HG03103 (cell line): Measurements from ENCODE around the gene FSCN2.

Source experiments
- ATAC-seq: cut with Tn5 transposase; IDR thresholded peaks from one replicate; pipeline ENCODE4 v1.9.1; 2021; ENCODE audit warnings: low read depth; ENCODE audit not compliant: unreplicated experiment

The FSCN2 gene

DNA sequence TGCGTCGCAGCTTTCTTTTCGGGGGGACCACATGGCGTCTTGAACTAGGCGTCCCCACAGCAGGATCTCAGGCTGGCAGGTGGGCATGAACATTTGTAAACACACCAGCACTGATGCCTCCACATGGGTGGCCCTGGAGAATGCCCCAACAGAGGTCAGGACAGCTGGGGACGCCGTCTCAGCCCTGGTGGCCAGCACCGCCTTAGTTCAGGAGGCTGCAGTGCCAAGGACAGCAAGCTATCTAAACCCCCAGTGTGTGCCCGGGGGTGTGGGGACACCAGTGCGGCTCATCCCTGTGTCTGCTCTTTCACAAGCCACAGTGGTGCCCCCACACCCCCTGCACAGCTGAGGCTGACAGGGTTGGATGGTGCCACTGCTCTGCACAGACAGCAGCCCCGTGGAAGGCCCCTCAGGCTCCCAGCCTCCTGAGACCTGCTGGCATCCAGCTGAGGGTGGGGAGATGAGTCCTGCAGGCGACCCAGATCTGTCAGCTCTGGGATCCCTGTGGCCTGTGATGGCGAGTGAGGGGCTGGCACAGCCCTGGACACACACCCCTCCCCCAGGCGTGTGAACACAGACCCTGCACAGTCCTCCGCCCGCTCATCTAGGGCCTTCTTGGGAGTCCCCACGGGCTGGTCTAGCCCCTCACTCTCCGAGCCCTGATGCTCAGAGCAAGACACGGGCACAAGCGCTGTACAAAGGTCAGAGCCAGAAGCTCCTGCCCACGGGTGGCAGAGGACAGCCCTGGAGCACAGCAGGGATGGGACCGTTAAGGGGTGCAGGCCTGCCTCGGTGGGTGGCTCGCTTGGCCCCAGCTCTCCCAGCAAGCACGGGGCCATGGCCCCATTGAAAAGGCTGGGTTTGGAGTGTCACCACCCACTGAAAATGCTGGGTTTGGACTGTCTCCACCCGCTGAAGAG lies 10.7 kb downstream of the FSCN2 start:
- no peak for ATAC-seq

DNA sequence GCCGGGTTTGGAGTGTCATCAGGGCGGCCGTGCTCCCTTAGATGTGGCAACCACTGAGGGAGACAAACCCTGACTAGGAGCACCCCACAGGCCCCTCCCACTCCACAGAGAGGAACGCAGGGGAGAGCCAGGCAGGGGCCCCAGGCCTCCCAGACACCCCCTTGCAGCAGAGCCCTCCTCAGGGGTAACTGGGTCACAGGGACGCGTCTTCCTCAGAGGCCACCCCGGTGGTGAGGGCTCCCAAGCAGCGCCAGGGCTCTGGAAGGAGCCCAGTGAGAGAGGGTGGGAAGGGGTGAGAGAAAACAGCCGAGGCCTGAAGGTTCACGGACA lies 11.4 kb downstream of the FSCN2 start:
- no peak for ATAC-seq

DNA sequence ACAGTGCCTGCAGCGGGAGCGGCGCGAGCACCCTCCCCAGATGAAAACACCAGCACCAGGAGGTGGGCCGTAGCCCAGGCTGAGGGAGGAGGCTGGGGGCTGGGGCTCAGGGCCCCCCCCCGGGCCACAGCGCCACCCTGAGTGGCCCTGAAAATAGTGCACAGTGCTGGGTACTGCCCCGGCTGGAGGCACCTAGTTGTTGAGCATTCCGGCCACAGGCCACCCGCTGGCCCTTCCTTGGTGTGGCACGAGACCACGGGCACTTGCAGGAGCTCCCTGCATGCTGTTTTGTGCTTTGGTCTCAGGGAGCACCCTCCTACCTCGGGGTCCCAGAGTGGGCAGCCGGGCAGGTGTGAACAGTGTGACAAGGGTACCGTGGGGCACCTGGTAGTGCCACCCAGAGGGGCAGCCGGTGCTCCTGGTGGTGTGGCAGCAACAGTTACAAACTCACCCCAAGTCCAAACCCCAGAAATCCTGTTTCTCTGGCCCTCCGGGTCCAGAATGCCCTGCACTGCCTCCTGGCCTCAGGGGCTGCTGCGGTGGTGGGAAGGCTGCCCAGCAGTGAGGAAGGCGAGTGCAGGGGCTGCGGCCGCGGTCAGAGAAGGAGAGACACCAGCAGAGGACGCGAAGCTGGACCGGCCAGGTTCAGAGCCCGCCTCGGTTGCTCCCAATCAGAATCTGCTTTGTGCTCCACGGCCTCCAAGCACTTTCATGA lies 11.9 kb downstream of the FSCN2 start:
- ATAC-seq: no peak

DNA sequence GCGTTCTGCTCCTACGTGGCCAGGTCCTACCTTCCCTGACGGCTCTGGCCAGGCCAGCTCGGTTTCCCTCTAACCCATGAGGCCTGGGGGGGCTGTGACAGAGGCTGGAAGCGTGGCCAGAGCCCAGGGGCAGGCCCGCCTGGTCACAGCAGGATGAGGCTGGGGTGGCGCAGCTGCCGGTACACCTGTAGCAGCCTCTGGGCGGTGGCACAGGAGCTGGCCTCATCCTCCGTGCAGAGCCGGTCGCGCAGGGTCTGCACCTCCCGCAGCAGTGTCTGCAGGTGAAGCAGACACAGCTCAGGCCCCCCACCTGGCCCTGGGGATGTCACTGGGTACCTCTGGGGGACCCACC lies 12.5 kb downstream of the FSCN2 start:
- no peak for ATAC-seq

- ATAC-seq: no peak
Observed at GRCh38 chr17:81541123-81541522, 12.9 kb downstream of the FSCN2 start.

DNA sequence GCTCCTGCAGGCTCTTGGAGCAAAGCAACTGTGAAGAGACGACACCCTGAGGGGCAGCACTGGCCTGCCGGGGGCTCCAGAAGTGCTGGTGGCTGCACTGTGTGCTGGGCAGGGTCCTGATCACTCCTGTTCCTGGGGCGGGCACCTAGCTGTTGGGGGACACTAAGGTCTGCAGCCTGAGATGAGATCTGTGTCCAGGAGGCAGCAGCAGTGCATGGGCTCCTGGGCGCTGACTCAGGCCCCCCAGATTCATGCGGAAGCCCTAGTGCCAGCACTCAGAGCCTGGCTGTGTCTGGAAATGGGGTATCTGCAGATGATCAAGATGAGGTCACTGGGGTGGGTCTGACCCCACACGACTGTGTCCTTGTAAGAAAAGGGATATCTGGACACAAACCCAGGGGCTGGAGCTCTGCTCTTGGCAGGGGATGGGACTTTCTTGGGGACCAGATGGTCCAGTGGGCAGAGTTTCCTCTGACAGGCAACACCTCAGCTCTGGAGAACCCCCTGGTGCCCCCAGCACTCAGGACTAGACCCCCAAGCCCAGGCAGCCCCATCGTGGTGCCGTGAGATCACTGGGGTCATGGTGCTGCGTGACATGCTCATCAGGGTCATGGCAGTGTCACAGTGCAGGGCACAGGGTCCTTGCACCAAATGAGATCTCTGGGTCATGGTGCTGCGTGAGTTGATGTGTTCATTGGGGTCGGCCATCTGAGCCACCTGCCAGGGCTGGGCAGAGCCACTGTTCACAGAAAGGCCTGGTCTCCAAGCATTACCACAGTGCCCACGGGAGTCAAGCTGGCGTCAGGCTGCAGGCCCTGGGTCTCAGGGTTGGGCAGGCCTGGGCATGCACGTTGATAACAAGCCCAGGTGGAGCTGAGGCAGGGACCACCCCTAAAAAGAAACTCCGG lies 14.5 kb downstream of the FSCN2 start:
- no peak for ATAC-seq

GRCh38 chr17:81543339-81543675 lies 15.1 kb downstream of the FSCN2 start:
- ATAC-seq: no peak

- no peak for ATAC-seq
Observed at GRCh38 chr17:81543756-81544155, 15.6 kb downstream of the FSCN2 start.

GRCh38 chr17:81544281-81544974 lies 16.3 kb downstream of the FSCN2 start:
- ATAC-seq: no peak

- no peak for ATAC-seq
Observed at GRCh38 chr17:81545160-81545949, 17.2 kb downstream of the FSCN2 start.

DNA sequence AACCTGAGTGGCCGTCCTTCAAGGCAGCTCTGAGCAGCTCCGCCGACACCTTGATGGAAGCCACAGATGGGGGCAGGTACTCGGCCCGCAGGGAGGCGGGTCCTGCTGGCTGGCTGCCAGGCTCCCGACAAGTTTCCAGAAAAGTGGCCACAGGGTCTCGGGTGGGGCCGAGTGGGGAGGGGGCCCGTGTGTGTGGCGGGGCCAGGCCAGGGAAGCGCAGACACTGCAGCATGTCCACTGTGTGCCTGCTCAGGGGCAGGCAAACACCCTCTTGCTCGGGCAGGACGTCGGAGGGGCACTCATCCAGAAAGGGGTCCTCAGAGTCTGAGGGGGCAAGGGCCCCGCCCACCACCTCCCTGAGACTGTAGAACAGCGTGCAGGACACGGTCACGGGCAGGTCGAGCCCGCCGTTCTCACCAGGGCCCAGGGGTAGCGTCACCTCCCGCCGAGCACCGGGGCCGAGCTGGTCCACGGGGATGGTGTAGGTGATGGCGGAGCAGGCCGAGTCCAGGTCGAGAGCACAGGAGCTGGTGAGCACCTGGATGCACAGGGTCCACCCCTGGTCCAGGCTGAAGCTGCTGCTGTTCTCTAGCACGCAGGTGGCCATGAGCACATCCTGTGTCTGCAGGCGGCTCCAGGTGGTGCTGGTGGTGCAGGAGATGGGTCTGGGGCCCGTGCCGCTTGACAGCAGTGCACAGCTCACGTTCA lies 18.9 kb downstream of the FSCN2 start:
- no peak for ATAC-seq

DNA sequence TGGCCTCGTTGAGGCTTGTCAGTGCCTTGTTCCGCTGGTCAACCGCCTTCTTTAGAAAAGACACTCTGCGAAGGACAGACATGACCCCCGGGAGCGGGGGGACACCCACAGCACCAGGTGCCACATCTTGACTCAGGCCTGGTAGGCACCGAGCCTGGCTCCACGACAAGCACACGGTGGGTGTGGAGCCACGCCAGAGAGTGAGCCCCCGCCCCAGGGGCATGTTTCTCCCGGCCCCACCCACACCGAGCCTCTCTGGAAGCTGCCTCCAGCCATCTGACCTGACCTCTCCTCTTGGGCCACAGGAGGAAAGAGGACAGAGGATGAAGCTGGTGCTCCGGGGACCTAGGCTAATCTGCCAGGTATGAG lies 19.4 kb downstream of the FSCN2 start:
- ATAC-seq: no peak

DNA sequence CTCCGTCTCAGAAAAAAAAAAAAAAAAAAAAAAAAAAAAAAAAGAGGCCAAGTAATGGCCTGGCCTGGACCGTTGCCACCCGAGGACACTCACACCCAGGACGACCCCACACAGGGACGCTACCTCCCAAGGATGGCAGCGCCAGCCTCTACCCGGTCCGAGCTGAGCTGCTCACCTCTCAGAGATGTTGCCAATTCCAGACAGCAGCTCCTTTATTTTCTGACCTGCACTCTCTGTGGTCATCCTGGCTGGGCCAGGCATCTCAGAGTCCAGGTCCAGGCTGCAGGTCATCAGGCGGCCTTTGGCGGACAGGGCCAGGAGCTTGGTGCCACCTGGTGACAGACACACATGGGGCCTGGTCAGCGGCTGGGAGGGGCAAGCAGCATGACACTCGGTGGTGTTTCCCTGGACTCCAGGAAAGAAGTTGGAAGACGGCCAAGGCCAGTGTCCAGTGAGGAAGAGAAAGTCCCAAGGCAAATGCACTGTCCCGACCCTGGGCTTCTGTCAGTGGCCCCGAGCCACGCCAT lies 20.9 kb downstream of the FSCN2 start:
- no peak for ATAC-seq

DNA sequence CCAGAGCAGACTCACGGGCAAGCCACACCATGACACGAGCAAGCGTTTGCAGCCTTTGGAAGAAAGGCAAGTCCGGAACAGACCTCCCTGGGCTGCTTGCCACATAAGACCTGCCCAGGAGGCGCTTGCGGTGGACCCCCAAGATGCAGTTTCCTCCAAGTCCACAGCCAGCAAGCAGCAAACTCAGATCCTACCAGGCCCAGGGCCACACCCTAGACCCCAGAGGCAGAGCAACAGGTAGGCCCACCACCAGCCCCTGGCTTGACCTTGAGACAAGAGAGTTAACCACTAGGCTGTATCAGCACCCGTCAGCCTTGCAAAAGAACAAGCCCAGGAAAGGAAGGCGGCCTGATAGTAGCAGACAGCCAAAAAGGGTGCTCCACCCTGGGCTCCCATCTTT lies 21.6 kb downstream of the FSCN2 start:
- ATAC-seq: no peak

DNA sequence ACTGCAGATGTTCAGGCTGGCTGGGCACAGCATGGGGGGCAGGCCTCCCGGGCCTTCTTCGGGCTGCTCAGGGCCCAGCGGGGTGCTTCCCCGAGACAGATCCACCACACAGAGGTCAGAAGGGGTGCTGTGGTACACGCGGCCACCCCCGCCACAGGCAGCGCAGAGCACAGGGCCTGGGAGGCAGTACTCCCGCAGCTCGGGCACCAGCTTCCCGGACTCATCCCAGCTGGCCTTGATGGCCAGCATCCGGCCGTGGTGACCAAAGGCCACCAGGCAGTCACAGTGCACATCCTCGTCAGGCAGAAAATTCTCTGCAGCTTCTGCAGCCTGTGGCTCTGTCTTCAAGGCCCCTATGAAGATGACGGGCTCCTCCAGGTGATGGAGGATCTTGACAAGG lies 22.1 kb downstream of the FSCN2 start:
- ATAC-seq: no peak

- ATAC-seq: no peak
Observed at GRCh38 chr17:81550830-81551457, 22.8 kb downstream of the FSCN2 start.

GRCh38 chr17:81551458-81552243 lies 23.5 kb downstream of the FSCN2 start:
- ATAC-seq: peak; percentile 17
